Osteoblast (primary cell): ENCODE results near the gene LSS. TPM values are rescaled to one million over a fixed set of nuclear protein-coding genes. Genes with fewer than 3 reads are reported as not detected.

Experiments used
- DNase-seq: peaks from one replicate; pipeline ENCODE4 v3.0.0; 2011; ENCODE audit warnings: low spot score, mixed read lengths; ENCODE audit not compliant: insufficient read length; ENCODE audit errors: missing footprints
- H2AFZ ChIP-seq: 2 replicates; pipeline ENCODE4 v1.6.0; 2011; ENCODE audit warnings: mild to moderate bottlenecking, low read length
- H3K27ac ChIP-seq: 2 replicates; pipeline ENCODE4 v1.5.1; 2011; ENCODE audit warnings: mild to moderate bottlenecking, low read depth, low read length, moderate library complexity
- H3K27me3 ChIP-seq: 2 replicates; pipeline ENCODE4 v1.6.0; 2012; ENCODE audit warnings: mild to moderate bottlenecking, control low read depth, inconsistent platforms, low read length, moderate library complexity; ENCODE audit not compliant: insufficient read depth
- H3K36me3 ChIP-seq: 2 replicates; pipeline ENCODE4 v1.5.1; 2011; ENCODE audit warnings: mild to moderate bottlenecking, low read length, control low read depth, moderate library complexity; ENCODE audit not compliant: insufficient read depth
- H3K4me1 ChIP-seq: 2 replicates; pipeline ENCODE4 v1.5.1; 2011; ENCODE audit warnings: mild to moderate bottlenecking, low read length, control low read depth, moderate library complexity; ENCODE audit not compliant: insufficient read depth
- H3K4me2 ChIP-seq: 2 replicates; pipeline ENCODE4 v1.6.0; 2011; ENCODE audit warnings: mild to moderate bottlenecking, low read length; ENCODE audit not compliant: insufficient read depth
- H3K4me3 ChIP-seq: fragments of 200-600 bp; sonication (generic); 3 replicates; pipeline ENCODE4 v1.5.1; 2012; ENCODE audit warnings: mild to moderate bottlenecking, low read length, inconsistent platforms; ENCODE audit not compliant: insufficient read depth
- H3K79me2 ChIP-seq: 2 replicates; pipeline ENCODE4 v1.6.0; 2012; ENCODE audit warnings: mild to moderate bottlenecking, low read length, control low read depth, inconsistent platforms; ENCODE audit not compliant: insufficient read depth
- H3K9me3 ChIP-seq: 2 replicates; pipeline ENCODE4 v1.5.1; 2011; ENCODE audit warnings: low read depth, low read length, control low read depth
- H4K20me1 ChIP-seq: 2 replicates; pipeline ENCODE4 v1.6.0; 2012; ENCODE audit warnings: mild to moderate bottlenecking, low read length, control low read depth; ENCODE audit not compliant: insufficient read depth
- total RNA-seq: library from RNA; depleted of rRNA; stranded (reverse); fragments of >200 nt; gene quantifications from 2 replicates; pipeline ENCODE4 v1.2.3, GENCODE V29; 2012
- TF ChIP-seq, protein P1 (sequence below): IDR thresholded peaks from 2 replicates; pipeline ENCODE4 v1.5.1; 2011; ENCODE audit warnings: mild to moderate bottlenecking, low read depth, low read length, moderate library complexity; ENCODE audit errors: extremely low read depth

Gene LSS
- total RNA-seq, 1 donor = 122 TPM

DNA sequence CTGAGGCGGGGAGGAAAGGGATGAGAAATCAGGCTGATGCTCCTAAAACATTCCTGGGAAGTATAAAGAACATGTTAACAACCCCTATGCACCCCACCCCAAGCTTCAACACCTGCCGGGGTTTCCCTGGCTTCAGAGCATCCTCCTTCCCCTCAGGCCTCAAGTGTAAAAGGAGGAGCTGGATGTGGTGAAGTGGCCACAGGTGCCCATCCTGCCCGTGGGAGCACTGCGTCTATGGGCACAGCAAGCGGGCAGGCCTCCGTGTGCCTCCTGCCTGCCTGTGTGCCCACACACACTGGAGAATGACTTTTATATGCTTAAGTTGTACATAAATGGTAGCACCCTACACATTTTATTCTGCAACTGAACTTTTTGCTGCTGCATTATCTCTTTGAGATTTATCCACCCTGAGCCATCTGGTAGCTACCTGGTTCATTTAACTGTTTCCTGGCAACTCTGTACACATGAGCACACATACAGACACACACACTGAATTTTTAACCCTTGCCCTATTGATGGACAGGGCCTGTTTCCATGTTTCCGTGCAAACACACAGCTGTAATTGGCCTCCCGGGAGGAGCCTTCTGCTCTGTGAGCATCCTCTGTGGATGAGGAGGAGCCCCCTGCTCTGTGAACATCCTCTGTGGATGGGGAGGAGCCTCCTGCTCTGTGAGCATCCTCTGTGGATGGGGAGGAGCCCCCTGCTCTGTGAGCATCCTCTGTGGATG lies 59.8 kb downstream of the LSS start:
- no peaks in the 10 kb centered on the region for H4K20me1 ChIP-seq
- H2AFZ ChIP-seq = no peak overlapping the region
- H3K9me3 ChIP-seq = peaks cover 3% of the 10 kb centered on the region
- TF ChIP-seq, protein P1, sequence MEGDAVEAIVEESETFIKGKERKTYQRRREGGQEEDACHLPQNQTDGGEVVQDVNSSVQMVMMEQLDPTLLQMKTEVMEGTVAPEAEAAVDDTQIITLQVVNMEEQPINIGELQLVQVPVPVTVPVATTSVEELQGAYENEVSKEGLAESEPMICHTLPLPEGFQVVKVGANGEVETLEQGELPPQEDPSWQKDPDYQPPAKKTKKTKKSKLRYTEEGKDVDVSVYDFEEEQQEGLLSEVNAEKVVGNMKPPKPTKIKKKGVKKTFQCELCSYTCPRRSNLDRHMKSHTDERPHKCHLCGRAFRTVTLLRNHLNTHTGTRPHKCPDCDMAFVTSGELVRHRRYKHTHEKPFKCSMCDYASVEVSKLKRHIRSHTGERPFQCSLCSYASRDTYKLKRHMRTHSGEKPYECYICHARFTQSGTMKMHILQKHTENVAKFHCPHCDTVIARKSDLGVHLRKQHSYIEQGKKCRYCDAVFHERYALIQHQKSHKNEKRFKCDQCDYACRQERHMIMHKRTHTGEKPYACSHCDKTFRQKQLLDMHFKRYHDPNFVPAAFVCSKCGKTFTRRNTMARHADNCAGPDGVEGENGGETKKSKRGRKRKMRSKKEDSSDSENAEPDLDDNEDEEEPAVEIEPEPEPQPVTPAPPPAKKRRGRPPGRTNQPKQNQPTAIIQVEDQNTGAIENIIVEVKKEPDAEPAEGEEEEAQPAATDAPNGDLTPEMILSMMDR = no peak
- no peaks in the 10 kb centered on the region for H3K36me3 ChIP-seq
- no peak overlapping the region for H3K4me3 ChIP-seq
- H3K4me2 ChIP-seq = no peak overlapping the region
- no peaks in the 10 kb centered on the region for H3K79me2 ChIP-seq
- H3K4me1 ChIP-seq = no peaks in the 10 kb centered on the region
- no peaks in the 10 kb centered on the region for H3K27me3 ChIP-seq
- no peak overlapping the region for H3K27ac ChIP-seq
- DNase-seq = peak; percentile 61

GRCh38 chr21:46168238-46168637 lies 60.3 kb downstream of the LSS start:
- H3K4me3 ChIP-seq = no peak overlapping the region
- no peak overlapping the region for H3K27ac ChIP-seq
- H3K9me3 ChIP-seq = no peaks in the 10 kb centered on the region
- no peaks in the 10 kb centered on the region for H3K4me1 ChIP-seq
- H3K27me3 ChIP-seq = no peaks in the 10 kb centered on the region
- H2AFZ ChIP-seq = no peak overlapping the region
- no peaks in the 10 kb centered on the region for H3K36me3 ChIP-seq
- DNase-seq = peak; percentile 58
- no peaks in the 10 kb centered on the region for H4K20me1 ChIP-seq
- H3K79me2 ChIP-seq = no peaks in the 10 kb centered on the region
- H3K4me2 ChIP-seq = no peak overlapping the region
- TF ChIP-seq, protein P1 = no peak

- no peaks in the 10 kb centered on the region for H3K79me2 ChIP-seq
- H3K27ac ChIP-seq = no peak overlapping the region
- no peak overlapping the region for H2AFZ ChIP-seq
- no peaks in the 10 kb centered on the region for H4K20me1 ChIP-seq
- no peaks in the 10 kb centered on the region for H3K36me3 ChIP-seq
- H3K27me3 ChIP-seq = peaks cover 4% of the 10 kb centered on the region
- H3K4me1 ChIP-seq = no peaks in the 10 kb centered on the region
- no peak overlapping the region for H3K4me3 ChIP-seq
- H3K9me3 ChIP-seq = no peaks in the 10 kb centered on the region
- H3K4me2 ChIP-seq = no peak overlapping the region
- DNase-seq = no peak
- TF ChIP-seq, protein P1 = no peak
These were observed 63.5 kb downstream of the LSS start for GRCh38 chr21:46165098-46165497.

- H4K20me1 ChIP-seq = no peaks in the 10 kb centered on the region
- H3K36me3 ChIP-seq = no peaks in the 10 kb centered on the region
- H3K4me2 ChIP-seq = no peak overlapping the region
- H3K4me3 ChIP-seq = no peak overlapping the region
- H3K27ac ChIP-seq = no peak overlapping the region
- DNase-seq = peak; percentile 52
- no peaks in the 10 kb centered on the region for H3K79me2 ChIP-seq
- no peaks in the 10 kb centered on the region for H3K4me1 ChIP-seq
- no peak overlapping the region for H2AFZ ChIP-seq
- peaks cover 4% of the 10 kb centered on the region for H3K27me3 ChIP-seq
- H3K9me3 ChIP-seq = no peaks in the 10 kb centered on the region
- TF ChIP-seq, protein P1 = no peak
These were observed 65.2 kb downstream of the LSS start for GRCh38 chr21:46163380-46163779.
